Lower leg skin (tissue), 4 donors: ENCODE measurements around the gene GYG2. TPM values are rescaled to one million over a fixed set of nuclear protein-coding genes. Genes with fewer than 3 reads are reported as not detected.

Experiments used
- DNase-seq, 2 donors: peaks; one replicate each; pipeline ENCODE4 v3.0.0-alpha.2; 2019; ENCODE audit warnings: low spot score in 2 of 2
- H3K4me3 ChIP-seq: fragments of 200-600 bp; sonication (generic); 2 replicates; pipeline ENCODE4 v1.5.1; 2017; ENCODE audit warnings: mild to moderate bottlenecking, low read depth; ENCODE audit not compliant: poor library complexity, severe bottlenecking
- POLR2A ChIP-seq, 2 donors: fragments of 450-650 bp; IDR thresholded peaks; one replicate each; pipeline ENCODE4 v1.6.1; 2016 to 2017; ENCODE audit warnings: antibody characterized with exemption in 2 of 2, mild to moderate bottlenecking in 1 of 2, moderate library complexity in 1 of 2
- WGBS, 2 donors: methylation state at CpG; one replicate each; pipeline ENCODE4 v1.1.5; 2018; 5-methylcytosine and 5-hydroxymethylcytosine counted together
- intact Hi-C: fragments of 100-400 bp; cut with DNase I; formaldehyde crosslinking; loops from one replicate; pipeline ENCODE4 v1.15.0; 2023; ENCODE audit warnings: low total_unique reads
- total RNA-seq, 4 donors: library from RNA; depleted of rRNA; stranded (reverse); fragments of >200 nt; gene quantifications; one replicate each; pipeline ENCODE4 v1.1.0, GENCODE V29; 2016
- TF ChIP-seq, protein P1 (sequence below), 3 donors: fragments of 450-650 bp; IDR thresholded peaks; one replicate each; pipeline ENCODE4 v1.5.1; 2016; ENCODE audit warnings: antibody characterized with exemption in 3 of 3, mild to moderate bottlenecking in 3 of 3, moderate library complexity in 2 of 3

GYG2 gene
- total RNA-seq, 4 donors from 2014 or later = 1.5 to 7.7 (median 5.1) TPM

DNA sequence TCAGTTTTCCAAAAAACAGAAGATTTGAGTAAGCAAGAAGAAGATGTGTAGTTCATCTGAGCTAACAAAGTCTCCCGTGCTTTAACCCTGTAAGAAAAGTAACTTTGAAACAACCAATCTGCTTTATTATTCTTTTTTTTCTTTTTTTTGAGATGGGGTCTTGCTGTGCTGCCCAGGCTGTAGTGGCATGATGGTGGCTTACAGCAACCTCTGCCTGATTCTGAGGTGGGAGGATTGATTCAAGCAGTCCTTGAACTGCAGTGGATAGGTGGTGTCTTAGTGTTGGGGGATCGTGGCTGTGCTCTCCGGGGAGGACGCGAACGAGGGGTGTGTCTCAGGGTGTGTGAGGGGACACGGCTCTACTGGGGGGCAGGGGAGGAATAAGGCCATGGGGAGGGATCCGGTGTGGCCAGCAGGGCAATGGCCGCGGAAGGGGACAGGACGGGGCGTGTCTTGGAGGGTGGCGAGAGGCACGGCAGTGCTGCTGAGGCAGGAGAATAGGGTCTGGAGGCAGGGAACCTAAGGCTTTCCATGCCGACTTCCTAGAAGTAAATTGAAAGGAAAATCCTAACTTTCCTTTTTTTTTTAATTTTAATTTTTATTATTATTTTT lies 98.0 kb downstream of the GYG2 start:
- 96% methylated on average over 13 to 15 of the region's 15 CpGs for WGBS, 2 donors
- no peak for DNase-seq
- H3K4me3 ChIP-seq = no peak overlapping the region
- no peak for TF ChIP-seq POLR2A (IDR thresholded peaks at IDR 0.05)
- TF ChIP-seq, protein P1, sequence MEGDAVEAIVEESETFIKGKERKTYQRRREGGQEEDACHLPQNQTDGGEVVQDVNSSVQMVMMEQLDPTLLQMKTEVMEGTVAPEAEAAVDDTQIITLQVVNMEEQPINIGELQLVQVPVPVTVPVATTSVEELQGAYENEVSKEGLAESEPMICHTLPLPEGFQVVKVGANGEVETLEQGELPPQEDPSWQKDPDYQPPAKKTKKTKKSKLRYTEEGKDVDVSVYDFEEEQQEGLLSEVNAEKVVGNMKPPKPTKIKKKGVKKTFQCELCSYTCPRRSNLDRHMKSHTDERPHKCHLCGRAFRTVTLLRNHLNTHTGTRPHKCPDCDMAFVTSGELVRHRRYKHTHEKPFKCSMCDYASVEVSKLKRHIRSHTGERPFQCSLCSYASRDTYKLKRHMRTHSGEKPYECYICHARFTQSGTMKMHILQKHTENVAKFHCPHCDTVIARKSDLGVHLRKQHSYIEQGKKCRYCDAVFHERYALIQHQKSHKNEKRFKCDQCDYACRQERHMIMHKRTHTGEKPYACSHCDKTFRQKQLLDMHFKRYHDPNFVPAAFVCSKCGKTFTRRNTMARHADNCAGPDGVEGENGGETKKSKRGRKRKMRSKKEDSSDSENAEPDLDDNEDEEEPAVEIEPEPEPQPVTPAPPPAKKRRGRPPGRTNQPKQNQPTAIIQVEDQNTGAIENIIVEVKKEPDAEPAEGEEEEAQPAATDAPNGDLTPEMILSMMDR (IDR thresholded peaks at IDR 0.05) = no peak
- intact Hi-C loops = no loop called here

DNA sequence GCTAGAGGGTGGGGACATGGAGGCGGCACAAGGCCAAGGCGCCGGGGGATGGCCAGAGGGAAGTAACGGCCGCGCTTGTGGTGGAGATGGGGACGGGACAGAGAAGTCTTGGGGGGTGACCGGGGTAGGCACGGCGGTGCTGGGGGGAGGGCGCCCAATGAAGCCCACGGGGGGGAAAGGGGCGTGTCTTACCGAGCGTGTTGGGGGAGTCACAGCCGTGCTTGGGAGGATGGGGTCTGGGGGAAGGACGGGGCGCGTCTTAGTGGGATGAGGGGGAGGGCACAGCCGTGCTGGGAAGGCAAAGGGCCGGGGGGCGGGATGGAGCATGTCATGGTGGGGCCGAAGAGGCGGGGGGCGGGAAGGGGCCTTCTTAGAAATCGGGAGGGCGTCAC lies 99.5 kb downstream of the GYG2 start:
- no peak for TF ChIP-seq POLR2A (IDR thresholded peaks at IDR 0.05)
- TF ChIP-seq, protein P1 (IDR thresholded peaks at IDR 0.05) = no peak
- H3K4me3 ChIP-seq = no peak overlapping the region
- intact Hi-C loops = no loop called here
- peak; percentile 16 to 92 for DNase-seq
- 20 to 23% methylated on average over 18 to 26 of the region's 27 CpGs for WGBS, 2 donors

DNA sequence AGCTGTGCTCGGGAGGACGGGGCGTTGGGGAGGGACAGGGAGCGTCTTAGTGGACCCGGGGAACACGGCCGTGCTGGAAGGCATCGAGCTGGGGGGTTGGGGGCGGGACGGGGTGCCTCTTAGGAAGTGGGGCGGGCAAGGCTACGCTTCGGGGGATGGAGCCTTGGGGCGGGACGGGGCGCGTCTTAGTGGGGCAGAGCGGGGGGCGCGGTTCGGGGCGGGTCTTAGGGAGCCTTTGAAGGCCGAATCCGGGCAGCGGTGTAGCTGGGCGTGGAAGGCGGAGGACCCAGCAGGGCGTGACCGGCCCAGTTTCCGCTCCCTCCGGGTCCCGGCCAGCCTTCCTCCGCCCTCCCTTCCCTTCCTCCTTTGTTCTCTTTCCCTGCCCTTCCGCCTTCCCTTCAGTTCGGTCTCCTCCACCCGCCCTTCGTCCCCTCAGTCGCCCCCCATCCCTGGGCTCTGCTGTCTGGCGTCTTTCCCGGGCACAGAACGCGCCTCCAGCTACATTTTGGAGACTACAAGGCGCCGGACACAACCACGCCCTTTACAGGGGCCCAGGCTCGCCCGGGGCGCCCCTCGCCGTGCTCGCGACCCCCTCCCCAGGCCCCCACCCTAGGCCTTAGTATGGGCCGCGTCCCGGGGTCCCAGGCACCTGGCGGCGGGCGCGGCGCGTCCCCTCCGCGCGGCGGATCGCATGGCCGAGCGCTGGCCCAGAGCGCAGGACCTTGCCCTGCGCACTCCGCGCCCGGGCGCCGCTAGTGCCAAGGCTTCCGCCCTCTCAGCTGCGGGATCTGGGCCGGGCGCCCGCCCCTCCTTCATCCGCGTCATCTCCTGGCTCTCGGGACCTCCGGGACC lies 100.1 kb downstream of the GYG2 start, which contains the start of gene ARSD:
Gene ARSD, minus strand, starts transcription at position 757 of the 852 bp plus-strand sequence. Its CDS starts 64 bp downstream, at position 693.
- 1 to 14% methylated on average over 24 to 52 of the region's 84 CpGs for WGBS, 2 donors
- intact Hi-C loops = no loop called here
- DNase-seq = peak; percentile 82 to 98
- H3K4me3 ChIP-seq = peak within 1 kb of the TSS; percentile 45
- TF ChIP-seq, protein P1 (IDR thresholded peaks at IDR 0.05) = no peak
- TF ChIP-seq POLR2A (IDR thresholded peaks at IDR 0.05) = peak in 1 of 2 donors; percentile 33

GRCh38 chrX:2931155-2931554 lies 102.4 kb downstream of the GYG2 start:
- intact Hi-C loops = no loop called here
- WGBS, 2 donors = 91 to 100% methylated on average over 2 of the region's 2 CpGs

GRCh38 chrX:2931612-2932011 lies 102.9 kb downstream of the GYG2 start:
- intact Hi-C loops = no loop called here
- WGBS, 2 donors = 81 to 84% methylated on average over 4 of the region's 4 CpGs
- TF ChIP-seq, protein P1 (IDR thresholded peaks at IDR 0.05) = no peak
- no peak for TF ChIP-seq POLR2A (IDR thresholded peaks at IDR 0.05)

More at GRCh38 chrX:2931155-2931554, 102.4 kb downstream of the GYG2 start:
- no peak for TF ChIP-seq POLR2A (IDR thresholded peaks at IDR 0.05)
- TF ChIP-seq, protein P1 (IDR thresholded peaks at IDR 0.05) = no peak
- no peak for DNase-seq
- H3K4me3 ChIP-seq = no peak overlapping the region

More at GRCh38 chrX:2931612-2932011, 102.9 kb downstream of the GYG2 start:
- no peak for DNase-seq
- no peak overlapping the region for H3K4me3 ChIP-seq

Other genes with a start within 250 kb of the GYG2 start
- gene CD99, start 137.6 kb upstream of the GYG2 start, total RNA-seq = 100 to 1,000 TPM; 168 to 384 (median 194) TPM
- gene XG, start 76.9 kb upstream of the GYG2 start, total RNA-seq = 100 to 1,000 TPM in 1 of 4 donors, 10 to 100 TPM in 3; 40.7 to 113 (median 67.6) TPM
- 10 to 100 TPM in 3 of 4 donors, 1 to 10 TPM in 1; 8.9 to 17.3 (median 15.7) TPM for gene ARSD, start 100.4 kb downstream of the GYG2 start, total RNA-seq
- under 1 TPM in 1 of 4 donors, not detected in 3; 0.39 TPM for gene ARSH, start 177.6 kb downstream of the GYG2 start, total RNA-seq
- gene ARSF, start 212.5 kb downstream of the GYG2 start, total RNA-seq = 10 to 100 TPM in 1 of 4 donors, 1 to 10 TPM in 3; 1.4 to 11.4 (median 6.4) TPM